Osteocyte (in vitro differentiated cells): Measurements from ENCODE around the gene ZNF512B. TPM values are rescaled to one million over a fixed set of nuclear protein-coding genes. Genes with fewer than 3 reads are reported as not detected.

Experiments
- DNase-seq: peaks from one replicate; pipeline ENCODE4 v3.0.0; 2021; ENCODE audit warnings: mixed read lengths; ENCODE audit not compliant: unreplicated experiment; ENCODE audit errors: extremely low spot score
- H3K27ac Mint-ChIP-seq: one replicate; pipeline ENCODE4 v1.8.0; 2021; ENCODE audit warnings: mild to moderate bottlenecking, mixed read lengths; ENCODE audit not compliant: unreplicated experiment
- H3K27me3 Mint-ChIP-seq: one replicate; pipeline ENCODE4 v1.8.0; 2021; ENCODE audit warnings: mixed read lengths; ENCODE audit not compliant: unreplicated experiment
- H3K36me3 Mint-ChIP-seq: one replicate; pipeline ENCODE4 v1.8.0; 2021; ENCODE audit warnings: mixed read lengths; ENCODE audit not compliant: unreplicated experiment
- H3K4me1 Mint-ChIP-seq: one replicate; pipeline ENCODE4 v1.8.0; 2021; ENCODE audit warnings: mixed read lengths; ENCODE audit not compliant: unreplicated experiment
- H3K4me3 Mint-ChIP-seq: one replicate; pipeline ENCODE4 v1.8.0; 2021; ENCODE audit warnings: mild to moderate bottlenecking, moderate library complexity, mixed read lengths; ENCODE audit not compliant: unreplicated experiment
- H3K9me3 Mint-ChIP-seq: one replicate; pipeline ENCODE4 v1.8.0; 2021; ENCODE audit warnings: mixed read lengths; ENCODE audit not compliant: unreplicated experiment
- CTCF ChIP-seq: fragments of 200-600 bp; sonication (generic); IDR thresholded peaks from 2 replicates; pipeline ENCODE4 v1.5.0; 2021; ENCODE audit warnings: antibody characterized with exemption, mild to moderate bottlenecking, moderate library complexity
- total RNA-seq: library from RNA; stranded (reverse); gene quantifications from 2 replicates; pipeline ENCODE4 v1.2.1, GENCODE V29; 2021

The ZNF512B gene
- total RNA-seq, 1 donor from 2014 or later = 40.9 TPM

- peak within 1 kb of the TSS; percentile 72 for H3K27ac Mint-ChIP-seq
- H3K9me3 Mint-ChIP-seq = no peaks in the 10 kb centered on the region
- H3K4me1 Mint-ChIP-seq = peaks cover 39% of the 10 kb centered on the region
- peaks cover 5% of the 10 kb centered on the region for H3K36me3 Mint-ChIP-seq
- TF ChIP-seq CTCF = peak; percentile 2
- peak; percentile 97 for DNase-seq
- peak within 1 kb of the TSS; percentile 81 for H3K4me3 Mint-ChIP-seq
- no peaks in the 10 kb centered on the region for H3K27me3 Mint-ChIP-seq
Observed at GRCh38 chr20:63955827-63956663, 13.7 kb downstream of the ZNF512B start, which contains the start of gene UCKL1. TSS of gene UCKL1 (minus strand) at chr20:63956416. CDS start at chr20:63956372, 44 bp downstream.

DNA sequence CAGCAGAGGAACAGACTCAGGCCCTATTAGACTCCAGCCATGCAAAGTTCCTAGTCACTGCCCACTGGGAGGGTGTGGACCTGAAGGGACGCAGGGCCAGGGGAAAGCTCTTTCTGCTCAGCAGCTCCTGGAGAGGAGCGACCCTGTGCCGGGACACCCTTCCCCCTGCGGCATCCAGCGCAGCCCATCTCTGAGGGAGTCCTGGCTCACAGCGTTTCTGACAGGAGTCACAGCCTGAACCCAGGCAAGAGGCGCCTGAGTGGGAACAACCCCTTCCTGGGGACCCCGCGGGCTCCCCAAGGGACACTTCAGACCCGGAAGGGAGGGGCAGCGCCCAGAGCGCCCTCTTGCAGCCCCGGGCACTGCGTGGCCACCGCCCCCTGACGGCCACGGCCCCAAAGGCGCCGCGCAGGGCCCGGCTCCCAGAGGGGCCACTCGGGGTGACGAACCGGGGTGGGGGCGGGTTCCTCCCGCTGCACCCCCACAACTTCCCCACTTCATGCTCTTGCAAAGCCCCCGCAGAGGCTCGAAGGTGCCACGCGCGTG is 14.4 kb downstream of the ZNF512B start:
- peak overlapping the region; percentile 50 for H3K27ac Mint-ChIP-seq
- no peaks in the 10 kb centered on the region for H3K27me3 Mint-ChIP-seq
- peak; percentile 39 for TF ChIP-seq CTCF
- no peak for DNase-seq
- peak overlapping the region; percentile 81 for H3K4me3 Mint-ChIP-seq
- no peaks in the 10 kb centered on the region for H3K9me3 Mint-ChIP-seq
- H3K36me3 Mint-ChIP-seq = peaks cover 5% of the 10 kb centered on the region
- peaks cover 40% of the 10 kb centered on the region for H3K4me1 Mint-ChIP-seq

DNA sequence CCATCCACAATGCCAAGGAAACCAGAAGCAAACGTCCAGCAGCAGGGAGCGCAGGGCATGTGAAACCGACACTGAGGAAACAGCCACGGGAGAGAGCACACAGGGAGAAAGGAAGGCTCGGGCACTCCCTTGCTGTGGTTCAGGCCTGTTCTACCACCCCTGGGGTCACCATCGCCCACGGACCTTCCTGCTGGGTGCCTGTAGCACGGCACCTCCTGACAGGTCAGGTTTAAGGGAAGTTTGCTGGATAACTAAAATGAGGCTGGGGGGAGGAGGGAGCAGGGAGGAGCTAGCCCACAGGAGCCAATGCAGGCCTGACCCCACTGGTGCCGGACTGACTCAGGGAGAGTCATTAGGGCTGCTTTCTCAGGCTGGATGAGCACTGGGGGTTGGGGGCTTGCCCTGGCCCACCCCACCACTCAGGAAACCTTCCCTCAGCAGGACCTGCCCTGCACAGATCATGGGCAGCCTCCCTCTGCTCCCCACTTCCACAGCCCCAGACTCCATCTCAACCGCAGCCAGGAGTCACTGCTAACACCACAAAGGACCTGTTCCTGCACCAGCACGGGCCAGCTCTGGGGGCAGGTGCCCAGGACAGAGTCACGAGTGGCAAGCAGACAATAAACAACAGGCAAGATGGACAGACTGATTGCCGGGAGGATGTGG is 15.8 kb downstream of the ZNF512B start:
- Mint-ChIP-seq H3K36me3 (peaks cover under 1% of the 10 kb centered on the region), H3K27ac (peak overlapping the region; percentile 57), H3K4me1 (peaks cover 48% of the 10 kb centered on the region), H3K9me3 (no peaks in the 10 kb centered on the region), H3K27me3 (no peaks in the 10 kb centered on the region), H3K4me3 (peak overlapping the region; percentile 81)
- DNase-seq = no peak
- no peak for TF ChIP-seq CTCF

DNA sequence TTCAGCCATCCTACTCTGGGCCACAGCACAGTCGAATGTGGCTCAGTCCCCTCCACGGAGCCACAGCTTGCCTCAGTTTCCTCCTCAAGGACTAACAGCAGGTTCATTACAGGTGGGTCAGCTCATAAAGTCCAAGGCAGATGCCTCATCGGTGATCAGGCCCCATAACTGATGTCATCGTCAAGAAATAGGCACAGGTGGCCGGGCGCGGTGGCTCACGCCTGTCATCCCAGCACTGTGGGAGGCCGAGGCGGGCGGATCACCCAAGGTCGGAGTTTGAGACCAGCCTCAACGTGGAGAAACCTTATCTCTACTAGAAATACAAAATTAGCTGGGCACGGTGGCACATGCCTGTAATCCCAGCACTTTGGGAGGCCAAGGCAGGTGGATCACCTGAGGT is 17.0 kb downstream of the ZNF512B start:
- Mint-ChIP-seq H3K27me3 (no peaks in the 10 kb centered on the region), H3K4me3 (no peak overlapping the region), H3K36me3 (no peaks in the 10 kb centered on the region), H3K9me3 (no peaks in the 10 kb centered on the region), H3K4me1 (peaks cover 52% of the 10 kb centered on the region), H3K27ac (no peak overlapping the region)
- no peak for TF ChIP-seq CTCF
- DNase-seq = no peak

DNA sequence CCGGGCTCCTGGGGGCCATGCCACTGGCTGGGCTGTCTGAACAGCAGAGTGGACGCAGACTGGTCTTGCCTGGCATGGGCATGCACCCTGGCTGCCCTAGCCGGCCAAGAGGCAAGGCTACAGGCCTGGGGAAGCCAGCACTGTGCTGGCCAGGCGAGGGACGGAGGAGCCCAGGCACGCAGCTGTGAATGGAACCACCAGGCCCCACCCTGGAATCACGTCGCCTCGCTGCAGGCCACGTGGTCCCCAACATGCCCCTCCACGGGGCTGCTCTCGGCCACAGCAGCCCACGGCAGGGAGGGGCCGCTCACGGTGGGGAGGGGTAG is 17.6 kb downstream of the ZNF512B start:
- Mint-ChIP-seq H3K4me1 (peaks cover 52% of the 10 kb centered on the region), H3K9me3 (no peaks in the 10 kb centered on the region), H3K36me3 (no peaks in the 10 kb centered on the region), H3K27me3 (no peaks in the 10 kb centered on the region), H3K27ac (no peak overlapping the region), H3K4me3 (no peak overlapping the region)
- TF ChIP-seq CTCF = no peak
- DNase-seq = no peak
